Keratinocyte (primary cell): ENCODE measurements around the gene BORCS5. TPM values are rescaled to one million over a fixed set of nuclear protein-coding genes. Genes with fewer than 3 reads are reported as not detected.

Experiments
- DNase-seq: peaks from one replicate; pipeline ENCODE4 v3.0.0-alpha.2; 2011; ENCODE audit warnings: low read depth, missing footprints, low spot score
- FAIRE-seq: peaks from 2 replicates; lab custom pipeline; 2011; peaks lifted over from hg19 to GRCh38; lab: Jason Lieb, UNC
- H2AFZ ChIP-seq: 2 replicates; pipeline ENCODE4 v1.6.0; 2012; ENCODE audit warnings: low read length, control low read depth, inconsistent platforms; ENCODE audit not compliant: control insufficient read depth
- H3K27ac ChIP-seq: 2 replicates; pipeline ENCODE4 v1.5.1; 2011; ENCODE audit warnings: low read length; ENCODE audit not compliant: control insufficient read depth, insufficient read depth
- H3K27me3 ChIP-seq: 3 replicates; pipeline ENCODE4 v1.6.0; 2011; ENCODE audit warnings: low read length; ENCODE audit not compliant: control insufficient read depth, insufficient read depth; ENCODE audit errors: extremely low read depth
- H3K36me3 ChIP-seq, 2 experiments: 2 replicates in 1 of 2; 3 replicates in 1 of 2; pipeline ENCODE4 v1.5.1; 2011; ENCODE audit warnings: low read length in 2 of 2, mild to moderate bottlenecking in 1 of 2; ENCODE audit not compliant: control insufficient read depth in 2 of 2, insufficient read depth in 2 of 2; ENCODE audit errors: extremely low read depth in 1 of 2
- H3K4me1 ChIP-seq: 3 replicates; pipeline ENCODE4 v1.5.1; 2011; ENCODE audit warnings: low read length; ENCODE audit not compliant: control insufficient read depth, insufficient read depth; ENCODE audit errors: extremely low read depth
- H3K4me2 ChIP-seq: 3 replicates; pipeline ENCODE4 v1.6.0; 2011; ENCODE audit warnings: low read depth, low read length; ENCODE audit not compliant: control insufficient read depth, insufficient read depth; ENCODE audit errors: extremely low read depth
- H3K4me3 ChIP-seq, 3 experiments: fragments of 200-600 bp in 1 of 3; sonication (generic) in 1 of 3; 2 replicates in 2 of 3; 3 replicates in 1 of 3; pipeline ENCODE4 v1.5.1; 2011 to 2016; ENCODE audit warnings: low read length in 3 of 3, mild to moderate bottlenecking in 3 of 3, control low read depth in 2 of 3, inconsistent platforms in 1 of 3, low read depth in 1 of 3, mixed read lengths in 1 of 3, mixed run types in 1 of 3, moderate library complexity in 1 of 3; ENCODE audit not compliant: control insufficient read depth in 2 of 3, insufficient read depth in 2 of 3; ENCODE audit errors: extremely low read depth in 1 of 3
- H3K79me2 ChIP-seq: 2 replicates; pipeline ENCODE4 v1.6.0; 2012; ENCODE audit warnings: low read length; ENCODE audit not compliant: control insufficient read depth, insufficient read depth
- H3K9ac ChIP-seq: 3 replicates; pipeline ENCODE4 v1.6.0; 2011; ENCODE audit warnings: low read length; ENCODE audit not compliant: control insufficient read depth, insufficient read depth; ENCODE audit errors: extremely low read depth
- H3K9me1 ChIP-seq: 3 replicates; pipeline ENCODE4 v1.6.0; 2011; ENCODE audit warnings: low read length; ENCODE audit not compliant: control insufficient read depth, insufficient read depth; ENCODE audit errors: extremely low read depth
- H3K9me3 ChIP-seq: 2 replicates; pipeline ENCODE4 v1.5.1; 2012; ENCODE audit warnings: low read depth, low read length; ENCODE audit not compliant: control insufficient read depth
- H4K20me1 ChIP-seq: 3 replicates; pipeline ENCODE4 v1.6.0; 2011; ENCODE audit warnings: low read length; ENCODE audit not compliant: control insufficient read depth, insufficient read depth; ENCODE audit errors: extremely low read depth
- EZH2 ChIP-seq: IDR thresholded peaks from one replicate; pipeline ENCODE4 v1.6.1; 2012; ENCODE audit warnings: inconsistent platforms, mild to moderate bottlenecking, low read length, moderate library complexity
- dilution Hi-C: fragments of 300-500 bp; cut with MboI; formaldehyde crosslinking; loops from one replicate; pipeline ENCODE4 v1.7.0; 2020; ENCODE audit warnings: low sequenced_read_pairs; ENCODE audit not compliant: extremely low pct_ligation_motif_present
- polyA plus RNA-seq, 5 experiments: library from polyadenylated mRNA; depleted of rRNA in 3 of 5; stranded (reverse) in 3 of 5; stranded (forward) in 1 of 5; unstranded in 1 of 5; fragments of >200 nt; gene quantifications; 1 replicate in 1 of 5; 2 replicates in 3 of 5; 3 replicates in 1 of 5; pipeline versions ENCODE4 v1.2.1 to v1.2.3, GENCODE V29; 2011 to 2012; ENCODE audit warnings: missing spikeins in 2 of 5, low read depth in 1 of 5, low replicate concordance in 1 of 5
- TF ChIP-seq, protein P1 (sequence below), 3 experiments: IDR thresholded peaks in 1 of 3; conservative IDR thresholded peaks in 1 of 3; optimal IDR thresholded peaks in 1 of 3; 2 replicates in 2 of 3; 3 replicates in 1 of 3; pipeline versions ENCODE3 to v1.5.1; 2011; ENCODE audit warnings: low read length in 3 of 3, mild to moderate bottlenecking in 3 of 3, moderate library complexity in 2 of 3, control low read depth in 1 of 3, inconsistent platforms in 1 of 3; ENCODE audit not compliant: insufficient read depth in 2 of 3; ENCODE audit errors: extremely low read depth in 1 of 3

The BORCS5 gene
- polyA plus RNA-seq, 1 donor (not counting 4 experiments of a cell fraction or from before 2014, with no cell fraction given): 5.4 TPM

DNA sequence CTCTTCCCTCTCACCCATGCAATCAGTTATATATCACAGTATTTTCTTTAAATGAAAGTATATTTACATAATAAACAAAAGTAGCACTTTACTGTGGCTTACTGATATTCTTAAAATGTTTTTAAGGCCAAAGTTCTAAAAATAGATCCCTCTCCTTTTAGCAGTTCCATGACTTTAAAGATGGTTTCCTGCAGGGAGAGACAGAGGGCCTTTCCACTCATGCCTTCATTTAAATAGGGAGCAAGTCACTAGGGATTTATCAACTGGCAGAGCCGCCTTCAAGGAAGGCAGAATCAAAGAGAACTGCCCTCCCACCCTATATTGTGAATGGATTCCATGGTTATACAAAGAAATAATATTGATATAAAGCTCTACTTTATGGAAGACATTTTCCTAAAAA lies 150.2 kb downstream of the BORCS5 start:
- FAIRE-seq: no peak
- no peak overlapping the region for H3K9ac ChIP-seq
- no peaks in the 10 kb centered on the region for H4K20me1 ChIP-seq
- no peak overlapping the region for H2AFZ ChIP-seq
- no peaks in the 10 kb centered on the region for H3K9me3 ChIP-seq
- no peaks in the 10 kb centered on the region for H3K9me1 ChIP-seq
- H3K4me3 ChIP-seq: no peak overlapping the region
- no peak overlapping the region for H3K27ac ChIP-seq
- TF ChIP-seq EZH2: no peak
- TF ChIP-seq, protein P1, sequence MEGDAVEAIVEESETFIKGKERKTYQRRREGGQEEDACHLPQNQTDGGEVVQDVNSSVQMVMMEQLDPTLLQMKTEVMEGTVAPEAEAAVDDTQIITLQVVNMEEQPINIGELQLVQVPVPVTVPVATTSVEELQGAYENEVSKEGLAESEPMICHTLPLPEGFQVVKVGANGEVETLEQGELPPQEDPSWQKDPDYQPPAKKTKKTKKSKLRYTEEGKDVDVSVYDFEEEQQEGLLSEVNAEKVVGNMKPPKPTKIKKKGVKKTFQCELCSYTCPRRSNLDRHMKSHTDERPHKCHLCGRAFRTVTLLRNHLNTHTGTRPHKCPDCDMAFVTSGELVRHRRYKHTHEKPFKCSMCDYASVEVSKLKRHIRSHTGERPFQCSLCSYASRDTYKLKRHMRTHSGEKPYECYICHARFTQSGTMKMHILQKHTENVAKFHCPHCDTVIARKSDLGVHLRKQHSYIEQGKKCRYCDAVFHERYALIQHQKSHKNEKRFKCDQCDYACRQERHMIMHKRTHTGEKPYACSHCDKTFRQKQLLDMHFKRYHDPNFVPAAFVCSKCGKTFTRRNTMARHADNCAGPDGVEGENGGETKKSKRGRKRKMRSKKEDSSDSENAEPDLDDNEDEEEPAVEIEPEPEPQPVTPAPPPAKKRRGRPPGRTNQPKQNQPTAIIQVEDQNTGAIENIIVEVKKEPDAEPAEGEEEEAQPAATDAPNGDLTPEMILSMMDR (optimal IDR thresholded peaks at IDR 0.05 in 1 of 3, IDR thresholded peaks at IDR 0.05 in 1 of 3, conservative IDR thresholded peaks at IDR 0.05 in 1 of 3; ENCODE audit: extremely low read depth in 1 of 3, insufficient read depth in 2 of 3, low read length in 3 of 3): no peak
- no peak overlapping the region for H3K4me2 ChIP-seq
- H3K79me2 ChIP-seq: peaks cover 1% of the 10 kb centered on the region
- DNase-seq: no peak
- dilution Hi-C loops: no loop called here
- H3K27me3 ChIP-seq: no peaks in the 10 kb centered on the region
- H3K36me3 ChIP-seq: no peaks in the 10 kb centered on the region
- H3K4me1 ChIP-seq: peaks cover 37% of the 10 kb centered on the region

DNA sequence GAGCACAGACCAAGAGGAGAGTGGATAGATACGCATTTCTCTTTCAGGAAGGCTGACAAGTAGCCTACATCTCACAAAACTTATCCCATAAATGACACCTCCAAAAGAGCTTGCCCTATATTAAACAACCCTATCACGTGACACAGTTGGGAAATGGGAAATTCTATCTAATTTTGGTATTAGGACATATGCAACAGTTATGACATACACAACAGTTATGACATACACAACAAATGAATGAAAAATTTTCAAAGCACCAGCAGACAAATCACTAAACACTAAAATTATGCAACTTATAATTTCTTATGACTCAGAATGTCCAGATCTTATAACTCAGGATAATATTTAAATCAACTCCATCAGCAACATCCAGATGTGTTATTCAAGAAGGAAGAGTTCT lies 151.7 kb downstream of the BORCS5 start:
- dilution Hi-C loops: no loop called here
- Histone ChIP-seq H4K20me1 (no peaks in the 10 kb centered on the region), H2AFZ (no peak overlapping the region), H3K36me3 (no peaks in the 10 kb centered on the region), H3K4me2 (no peak overlapping the region), H3K79me2 (peaks cover 1% of the 10 kb centered on the region), H3K9ac (no peak overlapping the region), H3K9me3 (no peaks in the 10 kb centered on the region), H3K27ac (peak overlapping the region; percentile 29), H3K4me3 (no peak overlapping the region), H3K9me1 (no peaks in the 10 kb centered on the region), H3K27me3 (no peaks in the 10 kb centered on the region), H3K4me1 (peaks cover 39% of the 10 kb centered on the region)
- no peak for DNase-seq
- TF ChIP-seq EZH2: no peak
- TF ChIP-seq, protein P1 (optimal IDR thresholded peaks at IDR 0.05 in 1 of 3, IDR thresholded peaks at IDR 0.05 in 1 of 3, conservative IDR thresholded peaks at IDR 0.05 in 1 of 3; ENCODE audit: extremely low read depth in 1 of 3, insufficient read depth in 2 of 3, low read length in 3 of 3): no peak
- FAIRE-seq: peak; percentile 13
